ENCODE measurements around the gene GABRG1. TPM values are rescaled to one million over a fixed set of nuclear protein-coding genes. Genes with fewer than 3 reads are reported as not detected.

GABRG1 gene
- total RNA-seq = not detected in 2 replicates

- DNase-seq (ENCODE audit: low read depth in 2 of 2) = no peak
Measured at GRCh38 chr4:46123913-46124755, at the start of gene GABRG1. TSS of gene GABRG1 (minus strand) at chr4:46124054. CDS start at chr4:46123913, 141 bp downstream.

- DNase-seq (ENCODE audit: low read depth in 2 of 2) = no peak
Measured at GRCh38 chr4:46146993-46147392, 23.1 kb upstream of the GABRG1 start.

DNA sequence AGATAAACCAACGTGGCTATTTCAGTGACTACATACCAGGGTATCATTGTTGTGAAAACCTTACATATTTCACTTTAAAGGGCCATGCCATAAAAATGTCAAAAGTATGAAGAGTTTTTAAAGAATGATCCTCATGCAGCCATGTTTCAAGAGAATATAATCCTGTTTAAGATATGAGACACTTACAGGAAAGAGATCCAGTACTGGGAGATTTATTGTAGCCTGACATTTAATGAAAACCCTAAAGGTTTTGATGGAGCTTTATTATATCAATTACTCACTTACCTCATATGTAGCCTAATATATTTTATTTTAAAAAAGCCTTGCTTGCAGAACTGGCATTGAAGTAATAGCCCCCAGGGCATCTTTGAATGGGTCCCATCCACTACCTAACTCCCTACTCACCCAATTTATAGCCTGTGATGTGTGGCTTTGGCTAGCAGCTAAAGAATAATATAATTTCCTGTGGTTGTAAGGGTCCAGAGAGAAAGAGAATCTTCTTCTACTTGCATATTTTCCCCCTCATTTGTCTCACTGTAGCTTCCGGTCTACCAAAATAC, 7.7 kb upstream of the GABRG1 start:
- no peak for DNase-seq (ENCODE audit: low read depth in 2 of 2)

DNA sequence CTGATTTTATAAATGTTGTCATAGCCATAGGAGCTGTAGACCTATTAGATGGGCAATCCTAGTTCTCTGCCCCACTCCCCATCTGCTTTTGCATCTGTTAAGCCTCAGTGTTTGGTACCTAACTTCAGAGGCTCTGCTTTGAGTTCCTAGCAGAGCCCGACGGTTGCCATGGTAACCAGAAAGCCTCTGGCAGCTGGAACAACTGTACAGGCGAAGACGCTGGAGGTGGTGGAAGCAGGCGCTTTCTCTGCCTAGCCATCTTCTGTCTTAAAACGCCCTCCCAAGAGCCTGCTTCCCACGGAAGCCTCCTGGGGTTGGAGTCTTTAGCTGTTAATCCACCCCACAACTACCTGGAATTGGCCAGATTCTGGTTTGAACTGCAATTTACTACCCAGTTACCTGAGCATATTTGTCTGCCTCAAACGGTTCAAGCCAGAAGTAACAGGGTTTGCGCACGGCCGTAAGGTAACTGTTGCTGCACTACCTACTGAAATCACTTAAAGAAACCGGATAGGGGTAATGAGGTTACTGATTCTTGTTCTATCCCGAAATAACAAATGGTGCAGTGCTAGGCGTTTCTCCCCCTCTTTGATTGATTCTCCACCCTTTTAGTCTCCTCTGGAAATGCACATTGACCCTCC, 1.0 kb upstream of the GABRG1 start:
- DNase-seq (ENCODE audit: low read depth in 2 of 2) = no peak

GRCh38 chr4:46081674-46082073, 42.2 kb downstream of the GABRG1 start:
- DNase-seq (ENCODE audit: low read depth in 2 of 2) = no peak

DNA sequence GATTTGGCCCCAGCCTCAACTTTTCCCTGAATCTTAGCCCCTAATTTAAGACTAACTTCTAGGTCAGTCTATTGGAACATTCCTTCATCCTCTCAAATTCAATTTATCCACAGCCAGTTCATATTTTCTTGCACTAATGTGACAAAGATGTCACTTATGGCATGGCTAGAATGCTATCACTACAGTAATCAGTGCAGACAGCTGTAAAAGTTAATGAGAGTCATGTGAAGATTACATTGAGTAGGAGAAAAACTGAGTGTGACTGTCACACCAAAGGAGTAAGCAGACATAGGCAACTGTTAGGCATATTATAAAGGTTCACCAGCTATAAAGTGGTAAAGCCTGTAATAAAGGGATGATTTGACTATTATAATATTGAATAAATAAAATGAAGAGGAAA, 42.6 kb downstream of the GABRG1 start:
- no peak for DNase-seq (ENCODE audit: low read depth in 2 of 2)

DNA sequence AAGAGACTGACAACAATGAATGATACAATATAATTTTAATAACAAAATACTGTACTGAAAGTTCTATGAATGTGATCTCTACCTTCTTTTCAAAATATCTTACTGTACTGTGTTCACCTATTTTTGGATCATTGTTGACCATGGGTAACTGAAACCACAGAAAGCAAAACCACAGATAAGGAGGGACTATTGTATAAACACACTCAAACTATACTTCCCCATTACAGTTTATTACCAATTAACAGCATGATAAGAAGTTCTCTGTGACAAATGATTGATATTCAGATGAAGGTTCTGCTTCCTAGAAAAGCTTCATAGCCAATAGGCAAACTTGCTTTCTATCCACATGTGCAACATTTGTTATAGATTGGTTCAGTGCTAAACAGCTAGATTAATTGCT, 50.1 kb downstream of the GABRG1 start:
- no peak for DNase-seq (ENCODE audit: low read depth in 2 of 2)

DNA sequence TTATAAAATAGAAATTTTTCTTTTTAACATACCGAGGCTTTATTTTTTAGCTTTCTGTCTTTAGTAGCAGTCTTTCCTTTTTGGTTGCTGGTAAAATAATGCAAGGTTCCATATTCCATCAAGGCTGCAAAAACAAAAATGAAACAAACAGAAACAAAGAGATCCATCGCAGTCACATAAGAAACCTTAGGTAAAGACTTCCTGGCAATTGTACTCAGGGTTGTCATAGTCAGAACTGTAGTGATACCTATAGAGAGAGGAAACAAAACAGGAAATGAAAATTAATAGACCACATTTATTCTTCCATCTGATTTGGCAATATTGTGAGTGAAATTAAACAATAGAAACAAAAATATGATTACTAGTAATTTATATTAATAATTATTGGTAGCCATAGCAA, 72.5 kb downstream of the GABRG1 start:
- no peak for DNase-seq (ENCODE audit: low read depth in 2 of 2)

DNA sequence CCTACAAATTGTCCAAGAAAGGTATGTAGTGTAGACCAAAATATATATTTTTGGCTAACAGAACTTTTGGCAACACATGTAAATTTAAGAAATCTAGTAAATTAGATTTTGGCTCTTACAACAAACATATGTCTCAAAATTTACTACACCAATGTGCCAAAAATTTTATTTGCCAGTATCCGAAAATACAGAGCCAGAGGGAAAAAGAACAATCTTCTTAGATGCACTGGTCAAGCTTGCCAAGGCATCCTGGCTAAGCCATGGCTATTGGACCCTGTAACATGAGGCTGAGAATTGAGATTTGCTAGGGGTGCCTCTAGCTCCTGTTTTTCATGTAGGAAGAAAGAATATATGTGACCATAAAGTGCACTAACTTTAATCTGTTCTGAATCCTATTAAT, 91.8 kb downstream of the GABRG1 start:
- no peak for DNase-seq (ENCODE audit: low read depth in 2 of 2)

DNA sequence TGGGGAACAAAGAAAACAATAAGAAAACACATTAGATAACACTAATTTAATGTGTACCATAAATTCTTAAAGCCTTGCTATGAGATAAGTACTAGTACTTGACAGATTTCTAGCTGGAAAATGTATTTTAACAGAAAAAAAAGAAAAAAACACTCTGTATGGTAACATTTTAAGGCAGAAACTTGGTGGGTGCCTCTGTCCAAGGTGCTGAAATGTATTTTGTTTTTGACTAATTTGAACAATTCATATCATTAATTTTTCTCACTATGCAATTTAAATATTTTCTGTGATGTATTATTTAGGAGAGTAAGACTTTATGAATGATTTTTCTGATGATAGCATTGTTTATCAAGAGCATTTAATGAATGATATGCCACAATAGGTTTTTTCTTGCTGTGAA, 107.5 kb downstream of the GABRG1 start:
- peak; percentile 0 to 1 for DNase-seq (ENCODE audit: low read depth in 2 of 2)

DNA sequence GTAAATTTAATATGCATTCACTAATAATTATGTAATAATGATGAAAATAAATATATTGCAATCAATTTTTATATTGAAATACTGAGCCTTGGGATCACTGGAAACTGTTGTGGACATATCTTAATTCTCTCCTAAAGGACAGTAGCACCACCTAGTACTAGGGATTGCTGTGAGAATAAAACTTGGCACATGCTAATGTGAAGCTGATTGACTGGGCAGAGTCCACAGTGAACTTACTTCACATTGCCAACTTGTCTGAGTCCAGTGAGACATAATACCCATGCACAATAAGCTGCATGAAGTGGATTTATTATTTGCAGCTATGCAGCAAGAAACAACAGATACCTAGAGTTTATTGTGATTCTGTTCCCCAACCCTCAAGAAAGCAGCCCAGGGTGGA, 131.1 kb downstream of the GABRG1 start:
- no peak for DNase-seq (ENCODE audit: low read depth in 2 of 2)

DNA sequence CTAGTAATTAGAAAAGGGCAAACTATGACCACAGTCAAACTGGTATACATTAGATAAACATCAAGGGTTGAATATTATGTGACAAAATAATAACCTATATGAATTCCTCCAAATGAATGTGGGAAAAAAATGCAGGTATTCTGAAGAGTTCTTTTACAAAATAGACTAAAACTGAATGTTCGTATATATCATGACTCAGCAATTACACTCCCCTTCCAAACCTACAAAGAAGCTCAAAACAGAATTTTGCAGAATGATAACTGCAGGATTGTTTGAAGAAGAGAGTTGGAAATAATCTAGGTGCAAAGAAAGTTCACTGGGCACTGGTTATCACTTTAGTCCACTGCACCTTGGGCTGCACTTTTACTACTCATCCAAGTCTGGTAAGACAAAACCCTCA, 134.1 kb downstream of the GABRG1 start:
- no peak for DNase-seq (ENCODE audit: low read depth in 2 of 2)

- no peak for DNase-seq (ENCODE audit: low read depth in 2 of 2)
Measured at GRCh38 chr4:45987858-45988257, 136.0 kb downstream of the GABRG1 start.

All from lung microvascular endothelial cell (primary cell).